Measurements from ENCODE around the gene EXOC8. TPM values are rescaled to one million over a fixed set of nuclear protein-coding genes. Genes with fewer than 3 reads are reported as not detected.

EXOC8 gene
- total RNA-seq, 4 donors from 2014 or later: 16.3 to 32.6 (median 19.8) TPM

DNA sequence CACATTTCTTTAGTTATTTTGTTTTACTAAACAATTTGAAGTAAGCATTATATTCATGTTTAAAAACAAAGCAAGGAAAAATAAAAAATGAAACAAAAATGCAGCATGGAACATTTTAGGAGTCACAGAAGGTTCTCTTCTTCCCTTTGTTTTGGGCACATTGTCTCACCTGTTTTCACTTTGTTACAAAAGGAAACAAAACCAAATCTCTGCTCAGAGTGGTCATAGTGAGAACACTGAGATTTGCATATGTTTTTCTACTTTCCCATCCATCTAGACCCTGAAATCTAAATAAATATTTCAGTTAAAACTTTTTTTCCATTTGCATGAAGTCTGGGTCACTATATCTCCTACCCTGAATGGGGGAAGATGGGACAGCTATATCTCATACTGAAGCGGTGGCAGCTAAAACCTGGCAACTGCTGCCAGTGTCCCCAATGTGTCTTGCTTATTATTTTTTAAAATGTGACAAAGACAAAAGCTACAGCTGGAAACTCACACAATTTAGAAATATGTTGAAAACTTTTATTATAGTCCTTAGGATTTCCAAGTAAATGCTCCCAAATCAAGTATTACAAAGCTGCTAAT, 3.5 kb downstream of the EXOC8 start:
- H3K36me3 ChIP-seq: no peaks in the 10 kb centered on the region
- H3K4me3 ChIP-seq: peak overlapping the region; percentile 74
- H3K9me3 ChIP-seq: no peaks in the 10 kb centered on the region
- no peak for DNase-seq (ENCODE audit: low spot score in 2 of 2)
- peaks cover 52% of the 10 kb centered on the region for H3K4me1 ChIP-seq
- TF ChIP-seq POLR2AphosphoS5 (IDR thresholded peaks at IDR 0.05): no peak
- TF ChIP-seq POLR2A (IDR thresholded peaks at IDR 0.05): no peak
- TF ChIP-seq EP300 (IDR thresholded peaks at IDR 0.05): no peak
- TF ChIP-seq, protein P1, sequence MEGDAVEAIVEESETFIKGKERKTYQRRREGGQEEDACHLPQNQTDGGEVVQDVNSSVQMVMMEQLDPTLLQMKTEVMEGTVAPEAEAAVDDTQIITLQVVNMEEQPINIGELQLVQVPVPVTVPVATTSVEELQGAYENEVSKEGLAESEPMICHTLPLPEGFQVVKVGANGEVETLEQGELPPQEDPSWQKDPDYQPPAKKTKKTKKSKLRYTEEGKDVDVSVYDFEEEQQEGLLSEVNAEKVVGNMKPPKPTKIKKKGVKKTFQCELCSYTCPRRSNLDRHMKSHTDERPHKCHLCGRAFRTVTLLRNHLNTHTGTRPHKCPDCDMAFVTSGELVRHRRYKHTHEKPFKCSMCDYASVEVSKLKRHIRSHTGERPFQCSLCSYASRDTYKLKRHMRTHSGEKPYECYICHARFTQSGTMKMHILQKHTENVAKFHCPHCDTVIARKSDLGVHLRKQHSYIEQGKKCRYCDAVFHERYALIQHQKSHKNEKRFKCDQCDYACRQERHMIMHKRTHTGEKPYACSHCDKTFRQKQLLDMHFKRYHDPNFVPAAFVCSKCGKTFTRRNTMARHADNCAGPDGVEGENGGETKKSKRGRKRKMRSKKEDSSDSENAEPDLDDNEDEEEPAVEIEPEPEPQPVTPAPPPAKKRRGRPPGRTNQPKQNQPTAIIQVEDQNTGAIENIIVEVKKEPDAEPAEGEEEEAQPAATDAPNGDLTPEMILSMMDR (IDR thresholded peaks at IDR 0.05): no peak
- no peaks in the 10 kb centered on the region for H3K27me3 ChIP-seq
- H3K27ac ChIP-seq: no peak overlapping the region
- 80% methylated on average over 1 of the region's 1 CpG for WGBS

DNA sequence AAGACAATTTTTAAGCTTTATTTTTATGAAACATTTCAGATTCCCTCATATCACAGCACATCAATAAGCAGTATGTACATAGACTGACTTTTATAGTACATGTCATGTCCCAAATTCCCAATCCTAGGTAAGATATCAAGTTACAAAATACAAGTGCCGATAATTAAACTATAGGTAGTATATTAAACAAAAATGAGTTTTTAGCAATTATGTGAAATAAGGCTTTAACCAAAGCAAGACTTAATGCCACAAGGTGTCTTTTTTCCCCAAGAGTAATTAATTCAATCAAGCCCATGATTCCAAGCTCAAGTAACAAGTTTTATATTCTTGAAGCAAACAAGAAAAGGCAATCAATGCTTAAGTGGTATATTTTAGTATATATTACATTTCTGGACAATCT, 4.9 kb downstream of the EXOC8 start:
- Histone ChIP-seq H3K4me3 (no peak overlapping the region), H3K36me3 (no peaks in the 10 kb centered on the region), H3K27me3 (no peaks in the 10 kb centered on the region), H3K9me3 (no peaks in the 10 kb centered on the region), H3K27ac (no peak overlapping the region), H3K4me1 (peaks cover 45% of the 10 kb centered on the region)
- WGBS: 84% methylated on average over 1 of the region's 1 CpG
- no peak for DNase-seq (ENCODE audit: low spot score in 2 of 2)
- TF ChIP-seq, protein P1 (IDR thresholded peaks at IDR 0.05): no peak
- no peak for TF ChIP-seq POLR2AphosphoS5 (IDR thresholded peaks at IDR 0.05)
- no peak for TF ChIP-seq POLR2A (IDR thresholded peaks at IDR 0.05)
- no peak for TF ChIP-seq EP300 (IDR thresholded peaks at IDR 0.05)

DNA sequence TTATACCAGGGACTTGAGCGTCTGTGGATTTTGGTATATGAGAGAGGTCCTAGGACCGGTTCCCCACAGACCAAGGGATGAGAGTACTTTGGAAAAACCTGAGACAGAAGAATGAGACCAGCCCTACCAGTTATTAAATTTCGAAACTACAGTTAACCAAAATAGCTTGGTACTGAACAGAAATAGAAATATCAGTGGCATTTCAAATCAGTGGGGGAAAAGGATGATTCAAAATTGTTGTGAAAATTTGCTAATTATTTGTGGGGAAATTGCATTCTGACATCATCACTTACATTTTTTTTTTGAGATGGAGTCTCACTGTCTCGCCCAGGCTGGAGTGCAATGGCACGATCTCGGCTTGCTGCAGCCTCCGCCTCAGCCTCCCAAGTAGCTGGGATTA, 8.2 kb downstream of the EXOC8 start:
- DNase-seq (ENCODE audit: low spot score in 2 of 2): no peak
- Histone ChIP-seq H3K4me3 (no peak overlapping the region), H3K9me3 (no peaks in the 10 kb centered on the region), H3K27me3 (no peaks in the 10 kb centered on the region), H3K4me1 (peaks cover 21% of the 10 kb centered on the region), H3K36me3 (no peaks in the 10 kb centered on the region), H3K27ac (no peak overlapping the region)
- TF ChIP-seq, protein P1 (IDR thresholded peaks at IDR 0.05): no peak
- no peak for TF ChIP-seq POLR2AphosphoS5 (IDR thresholded peaks at IDR 0.05)
- no peak for TF ChIP-seq EP300 (IDR thresholded peaks at IDR 0.05)
- no peak for TF ChIP-seq POLR2A (IDR thresholded peaks at IDR 0.05)
- 91% methylated on average over 7 of the region's 7 CpGs for WGBS

DNA sequence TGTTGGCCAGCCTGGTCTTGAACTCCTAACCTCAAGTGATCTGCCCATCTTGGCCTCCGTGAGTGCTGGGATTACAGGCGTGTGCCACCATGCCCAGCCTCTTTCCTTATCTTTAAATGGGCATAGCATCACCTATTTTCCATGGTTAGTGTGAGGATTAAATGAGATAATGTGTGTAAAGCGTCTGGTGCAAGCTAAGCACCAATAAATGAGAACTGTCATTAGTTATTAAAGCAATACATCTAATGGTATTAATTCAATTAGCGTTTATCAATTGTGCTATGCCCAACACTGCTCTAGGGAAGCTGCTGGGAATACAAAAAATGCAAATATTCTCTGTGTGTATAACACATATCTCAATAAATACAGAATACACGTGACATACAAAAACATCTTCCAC, 10.0 kb downstream of the EXOC8 start:
- no peak for DNase-seq (ENCODE audit: low spot score in 2 of 2)
- Histone ChIP-seq H3K4me3 (no peak overlapping the region), H3K4me1 (peaks cover 2% of the 10 kb centered on the region), H3K9me3 (no peaks in the 10 kb centered on the region), H3K27me3 (no peaks in the 10 kb centered on the region), H3K36me3 (no peaks in the 10 kb centered on the region), H3K27ac (no peak overlapping the region)
- WGBS: 84% methylated on average over 5 of the region's 5 CpGs
- TF ChIP-seq EP300 (IDR thresholded peaks at IDR 0.05) (no peak), POLR2AphosphoS5 (IDR thresholded peaks at IDR 0.05) (no peak), POLR2A (IDR thresholded peaks at IDR 0.05) (no peak)
- TF ChIP-seq, protein P1 (IDR thresholded peaks at IDR 0.05): no peak

DNA sequence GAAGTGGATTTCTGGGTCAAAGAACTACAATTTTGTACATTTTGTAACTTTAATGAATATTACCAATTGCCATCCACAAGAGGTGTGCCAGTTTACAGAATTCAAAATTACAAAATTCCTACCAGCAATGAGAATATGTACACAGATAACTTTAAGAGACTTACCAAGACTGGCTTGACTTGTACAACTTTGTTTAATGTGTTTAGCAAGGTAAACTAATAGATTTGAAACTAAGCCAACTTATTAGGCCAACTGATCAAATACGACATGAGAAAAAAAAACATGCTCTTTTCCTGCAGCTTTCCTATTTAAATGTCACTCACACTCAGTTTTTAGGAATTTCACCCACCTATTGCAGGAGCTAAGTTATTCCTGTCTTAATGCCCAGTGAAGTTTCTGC, 11.4 kb downstream of the EXOC8 start:
- TF ChIP-seq POLR2A (IDR thresholded peaks at IDR 0.05) (no peak), POLR2AphosphoS5 (IDR thresholded peaks at IDR 0.05) (no peak), EP300 (IDR thresholded peaks at IDR 0.05) (no peak)
- TF ChIP-seq, protein P1 (IDR thresholded peaks at IDR 0.05): no peak
- Histone ChIP-seq H3K27ac (no peak overlapping the region), H3K4me3 (no peak overlapping the region), H3K4me1 (no peaks in the 10 kb centered on the region), H3K27me3 (no peaks in the 10 kb centered on the region), H3K9me3 (no peaks in the 10 kb centered on the region), H3K36me3 (no peaks in the 10 kb centered on the region)
- DNase-seq (ENCODE audit: low spot score in 2 of 2): no peak
- WGBS: 51% methylated on average over 1 of the region's 1 CpG

All from suprapubic skin (tissue), 4 donors.